OCI-M2 (cell line): ENCODE data around the gene GALNT12.
A peak's percentile ranks its signal among the peaks of the same experiment; 100 is the strongest.

Experiments used
- DNase-seq: peaks from one replicate; lab custom pipeline; 2025; ENCODE audit not compliant: unreplicated experiment; lab: John Stamatoyannopoulos, UW

Gene GALNT12

GRCh38 chr9:98781588-98782383 is 25.7 kb upstream of the GALNT12 start:
- no peak for DNase-seq

DNA sequence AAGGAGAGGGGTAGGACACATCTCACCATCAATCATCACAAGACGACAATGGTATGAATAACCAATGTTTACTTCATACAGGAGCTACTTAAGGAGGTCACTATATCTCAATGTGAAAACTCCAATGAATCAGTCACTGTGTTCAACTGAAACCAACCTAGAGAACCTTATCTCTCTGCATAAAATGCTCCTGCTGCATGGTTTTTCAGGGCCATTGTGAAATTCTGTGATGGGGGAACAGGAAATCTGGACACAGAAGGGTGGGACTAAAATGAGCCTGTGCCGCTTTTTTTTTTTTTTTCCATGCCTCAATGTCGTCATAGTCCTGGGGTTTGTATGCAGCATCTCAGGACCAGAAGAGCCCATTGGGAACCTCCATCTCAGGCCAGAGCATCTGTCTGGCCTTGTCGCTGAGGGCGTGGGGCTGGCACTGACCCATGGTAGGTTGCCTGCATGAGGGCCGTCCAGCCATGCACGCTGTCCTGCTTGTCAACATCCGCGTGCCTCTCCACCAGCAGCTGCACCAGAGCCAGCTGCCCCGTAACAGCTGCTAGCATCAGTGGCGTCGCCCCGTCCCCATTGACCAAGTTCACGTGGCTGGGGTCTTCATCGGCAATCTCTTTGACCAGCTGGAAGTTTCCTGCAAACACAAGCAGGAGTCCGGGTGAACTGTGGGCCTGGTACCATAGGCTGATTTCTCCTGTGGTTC is 23.8 kb upstream of the GALNT12 start:
- DNase-seq, result no peak

DNA sequence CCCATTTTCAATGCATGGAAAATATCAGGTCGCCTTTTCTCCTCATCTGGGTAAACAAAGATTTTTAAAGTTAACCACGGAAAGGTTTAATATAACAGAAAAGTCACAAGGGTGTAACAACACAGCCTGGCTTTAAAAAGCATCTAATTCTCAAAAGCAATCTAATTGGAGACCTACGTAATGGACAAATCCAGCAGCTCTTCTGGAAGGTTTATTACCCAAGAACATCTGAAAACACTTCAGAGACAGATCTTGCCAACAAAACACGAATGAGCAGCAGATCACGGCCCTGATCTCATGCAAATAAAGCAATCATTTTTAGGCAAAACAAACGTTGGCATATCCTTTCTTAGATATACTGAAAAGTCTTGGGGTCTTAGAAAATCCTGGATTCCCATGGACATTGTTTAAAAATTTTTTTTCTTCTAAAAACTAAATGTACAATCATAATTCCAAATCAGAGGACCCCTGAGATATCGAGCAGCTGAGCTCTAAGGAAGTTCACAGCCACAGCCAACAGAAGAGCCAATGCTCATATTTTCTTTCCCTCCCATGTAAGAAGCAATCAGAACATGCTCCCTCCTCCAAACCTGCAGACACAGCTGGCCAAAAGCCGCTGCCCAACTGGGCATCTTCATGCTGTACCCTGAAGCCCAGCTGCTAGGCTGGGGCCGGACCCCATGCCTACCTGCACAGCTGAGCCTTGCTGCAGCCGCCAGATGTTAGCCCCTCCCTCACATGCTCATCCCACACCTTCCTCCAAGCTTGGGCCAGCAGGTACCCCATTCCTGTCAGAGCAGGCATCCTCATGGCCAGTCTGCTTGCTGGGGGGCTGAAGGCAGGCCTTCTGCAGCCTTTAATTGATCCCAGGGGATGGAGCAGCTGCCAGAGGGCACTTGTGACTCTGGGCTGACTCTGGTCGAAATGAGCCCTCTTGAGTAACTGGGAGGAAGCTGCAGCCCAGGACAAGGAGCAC is 22.4 kb upstream of the GALNT12 start:
- DNase-seq, result no peak

DNA sequence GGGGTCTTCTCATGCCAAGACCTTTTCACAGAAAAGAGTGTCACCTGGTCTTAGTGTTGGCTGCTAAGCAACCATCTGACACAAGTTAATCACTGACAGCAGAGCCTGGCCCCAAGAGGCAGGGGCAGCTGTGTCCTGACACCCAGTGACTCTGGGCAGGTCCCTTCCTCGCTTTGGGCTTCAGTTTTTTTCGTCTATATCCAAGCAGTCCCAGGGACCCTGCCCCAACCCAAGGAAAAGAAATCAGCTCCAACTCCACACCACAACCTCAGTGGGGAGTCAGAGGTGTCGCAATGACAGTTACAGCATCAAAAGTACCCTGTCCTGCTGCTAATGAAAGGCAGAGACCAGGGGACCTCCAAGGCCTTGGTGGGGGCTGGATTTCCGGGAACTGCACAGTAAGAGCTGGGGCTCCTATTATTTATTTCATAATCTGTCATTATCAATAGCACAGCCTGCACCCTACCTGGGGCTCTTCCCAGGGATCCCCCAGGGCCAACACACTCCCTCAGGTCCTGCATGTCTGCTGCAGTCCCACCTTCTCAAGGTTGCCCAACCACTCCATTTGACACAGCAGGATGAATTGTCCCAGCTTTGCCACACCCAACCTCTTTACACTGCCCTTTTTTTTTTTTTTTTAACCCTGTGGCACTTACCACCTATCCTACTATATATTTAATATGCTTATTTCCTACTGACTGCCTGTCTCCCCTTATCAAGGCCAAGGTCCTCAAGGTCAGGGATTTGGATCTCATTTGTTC is 20.5 kb upstream of the GALNT12 start:
- DNase-seq, result no peak

- no peak for DNase-seq
These were observed 19.6 kb upstream of the GALNT12 start for GRCh38 chr9:98787766-98788335.

DNA sequence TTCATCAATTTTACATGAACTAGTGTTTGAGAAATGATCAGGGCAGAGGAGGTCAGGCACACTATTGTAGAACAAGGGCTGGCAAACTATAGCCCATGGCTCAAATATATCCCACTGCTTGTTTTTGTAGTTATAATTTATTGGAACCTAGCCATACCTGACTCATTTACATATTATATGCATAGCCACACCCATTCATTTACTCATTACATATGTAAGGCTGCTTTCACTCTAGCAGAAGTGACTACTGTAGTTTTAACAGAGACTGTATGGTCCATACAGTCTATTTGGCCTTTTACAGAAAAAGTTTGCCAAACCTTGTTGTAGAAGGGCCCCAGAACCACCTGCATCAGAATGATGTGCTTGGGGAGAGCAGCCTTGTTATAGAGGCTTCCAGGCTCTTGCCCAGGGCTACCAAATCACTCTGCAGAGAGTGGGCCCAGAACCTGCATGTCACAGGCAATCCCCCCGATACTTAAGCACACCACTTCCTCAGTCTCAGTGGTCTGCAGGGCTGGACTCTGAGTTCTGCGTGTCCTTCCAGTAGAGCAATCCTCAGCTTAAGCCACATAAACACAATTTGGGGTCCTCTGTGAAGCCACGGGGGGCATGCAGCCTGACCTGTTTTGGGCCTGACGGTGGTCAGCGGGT is 17.9 kb upstream of the GALNT12 start:
- DNase-seq, result no peak

GRCh38 chr9:98790134-98790841 is 17.2 kb upstream of the GALNT12 start:
- DNase-seq, result no peak

GRCh38 chr9:98790842-98791607 is 16.4 kb upstream of the GALNT12 start:
- DNase-seq, result peak; percentile 29

DNA sequence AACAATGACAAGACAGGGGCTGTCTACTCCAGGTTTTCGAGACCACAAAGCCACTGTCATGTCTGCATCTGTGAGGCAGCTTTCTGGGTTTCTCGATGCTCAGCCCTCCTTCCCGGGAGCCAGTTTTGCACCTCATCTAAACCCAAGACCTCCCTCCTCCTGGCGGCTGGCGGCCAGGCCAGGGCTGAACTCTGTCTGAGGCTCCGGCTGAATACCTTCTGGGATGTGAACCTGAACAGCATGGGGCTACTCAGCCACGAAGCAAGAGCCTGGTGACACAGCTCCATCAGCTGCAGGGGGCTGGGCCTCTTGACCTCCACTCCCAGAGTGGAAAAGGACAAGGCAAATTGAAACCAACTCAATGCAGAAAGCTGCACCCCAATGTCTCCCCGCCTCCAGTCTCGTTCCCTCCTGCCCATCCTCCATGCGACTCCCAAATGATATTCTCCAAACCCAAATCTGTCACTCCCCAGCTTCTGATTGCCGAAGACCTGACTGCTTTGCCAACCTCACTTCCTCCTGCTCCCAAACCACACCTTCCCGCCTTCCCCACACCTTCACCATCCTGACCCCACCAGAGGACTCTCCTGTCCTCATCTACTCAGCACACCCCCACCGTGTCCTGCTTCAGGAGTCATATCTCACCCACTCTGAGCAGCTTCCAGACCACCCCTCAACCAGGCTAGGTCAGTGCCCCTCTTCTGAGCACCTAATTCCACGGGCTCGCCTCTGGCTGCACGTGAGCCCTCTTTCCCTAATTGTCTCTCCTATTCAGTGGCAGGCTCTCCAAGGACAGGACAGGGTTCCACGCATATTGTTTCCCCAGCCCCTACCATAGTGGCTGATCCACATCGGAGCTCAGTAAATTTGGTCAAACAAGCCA is 15.6 kb upstream of the GALNT12 start:
- DNase-seq, result no peak

DNA sequence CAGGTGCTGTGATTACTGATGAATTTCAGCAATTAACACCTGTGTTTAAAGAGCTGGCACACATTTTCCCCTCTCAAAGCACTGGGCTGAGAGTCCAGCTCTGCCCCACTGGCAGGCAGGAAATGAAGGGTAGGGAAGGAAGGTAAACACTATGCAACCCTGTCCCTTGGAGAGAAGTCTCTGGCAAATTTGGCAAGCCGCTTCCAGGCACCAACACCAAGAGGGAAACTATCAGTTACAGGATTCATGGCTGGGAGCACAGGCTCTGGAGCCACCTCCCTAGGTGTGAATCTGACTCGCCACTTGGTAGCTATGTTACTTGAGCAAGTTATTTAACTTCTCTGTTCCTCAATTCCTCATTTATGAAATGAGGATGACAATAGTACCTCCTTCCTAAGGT is 14.4 kb upstream of the GALNT12 start:
- no peak for DNase-seq

GRCh38 chr9:98794802-98795201 is 12.7 kb upstream of the GALNT12 start:
- DNase-seq, result no peak

GRCh38 chr9:98795295-98795955 is 12.0 kb upstream of the GALNT12 start:
- DNase-seq, result no peak

GRCh38 chr9:98795970-98796363 is 11.5 kb upstream of the GALNT12 start:
- DNase-seq, result no peak

DNA sequence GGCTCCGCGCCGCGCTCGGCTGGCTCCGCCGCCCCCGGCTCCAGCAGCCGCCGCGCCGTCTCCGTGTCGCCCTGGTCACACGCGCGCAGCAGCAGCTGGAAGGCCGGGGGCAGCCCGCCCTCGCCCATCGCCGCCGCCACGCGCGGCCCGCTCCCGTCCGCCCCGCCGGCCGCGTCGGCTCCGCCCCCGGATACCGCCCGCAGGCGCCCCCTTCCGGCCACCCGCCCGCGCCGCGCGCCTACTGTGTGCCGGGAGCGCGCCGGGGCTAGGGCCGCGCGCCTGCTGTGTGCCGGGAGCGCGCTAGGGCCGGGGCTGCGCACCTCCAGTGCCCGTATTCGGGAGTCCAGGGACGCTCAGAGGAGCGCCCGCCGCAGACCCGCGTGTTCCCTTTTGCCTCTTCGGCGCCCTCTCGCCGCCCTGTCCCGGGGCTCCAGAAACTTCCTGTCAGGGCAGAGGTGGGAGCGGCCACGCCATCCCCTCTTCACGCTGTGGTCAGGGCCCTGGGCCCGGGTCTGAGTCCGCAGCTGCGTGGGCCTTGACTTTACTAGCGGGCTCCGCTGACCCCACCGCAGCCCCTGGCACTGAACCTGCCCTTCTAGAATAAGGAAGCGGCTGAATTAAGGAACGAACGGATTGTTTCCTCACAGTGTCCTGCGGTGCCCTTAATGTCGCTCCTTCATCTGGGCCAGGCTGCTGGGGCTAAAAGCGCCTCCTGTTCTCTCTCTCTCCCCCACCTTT is 10.9 kb upstream of the GALNT12 start, which contains the start of gene ANKS6:
TSS of gene ANKS6 (minus strand) at position 192 of the 738 bp plus-strand sequence. CDS start at position 128, 64 bp downstream.
- DNase-seq, result no peak

DNA sequence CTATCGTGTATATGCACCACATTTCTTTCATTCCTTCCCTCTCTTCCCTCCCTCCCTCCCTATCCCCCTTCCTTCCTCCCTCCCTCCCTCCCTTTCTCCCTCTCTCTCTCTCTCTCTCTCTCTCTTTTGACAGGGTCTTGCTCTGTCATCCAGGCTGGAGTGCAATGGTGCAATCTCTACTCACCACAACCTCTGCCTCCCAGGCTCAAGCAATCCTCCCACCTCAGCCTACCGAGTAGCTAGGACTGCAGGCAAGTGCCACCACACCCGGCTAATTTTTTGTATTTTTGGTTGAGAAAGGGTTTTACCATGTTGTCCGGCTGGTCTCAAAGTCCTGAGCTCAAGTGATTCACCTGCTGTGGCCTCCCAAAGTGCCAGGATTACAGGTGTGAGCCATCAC is 10.0 kb upstream of the GALNT12 start:
- no peak for DNase-seq

GRCh38 chr9:98798254-98798653 is 9.2 kb upstream of the GALNT12 start:
- DNase-seq, result no peak
